ENCODE measurements around the gene EDC3.

- TF ChIP-seq, protein P1, sequence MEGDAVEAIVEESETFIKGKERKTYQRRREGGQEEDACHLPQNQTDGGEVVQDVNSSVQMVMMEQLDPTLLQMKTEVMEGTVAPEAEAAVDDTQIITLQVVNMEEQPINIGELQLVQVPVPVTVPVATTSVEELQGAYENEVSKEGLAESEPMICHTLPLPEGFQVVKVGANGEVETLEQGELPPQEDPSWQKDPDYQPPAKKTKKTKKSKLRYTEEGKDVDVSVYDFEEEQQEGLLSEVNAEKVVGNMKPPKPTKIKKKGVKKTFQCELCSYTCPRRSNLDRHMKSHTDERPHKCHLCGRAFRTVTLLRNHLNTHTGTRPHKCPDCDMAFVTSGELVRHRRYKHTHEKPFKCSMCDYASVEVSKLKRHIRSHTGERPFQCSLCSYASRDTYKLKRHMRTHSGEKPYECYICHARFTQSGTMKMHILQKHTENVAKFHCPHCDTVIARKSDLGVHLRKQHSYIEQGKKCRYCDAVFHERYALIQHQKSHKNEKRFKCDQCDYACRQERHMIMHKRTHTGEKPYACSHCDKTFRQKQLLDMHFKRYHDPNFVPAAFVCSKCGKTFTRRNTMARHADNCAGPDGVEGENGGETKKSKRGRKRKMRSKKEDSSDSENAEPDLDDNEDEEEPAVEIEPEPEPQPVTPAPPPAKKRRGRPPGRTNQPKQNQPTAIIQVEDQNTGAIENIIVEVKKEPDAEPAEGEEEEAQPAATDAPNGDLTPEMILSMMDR (IDR thresholded peaks at IDR 0.05): no peak
- TF ChIP-seq POLR2AphosphoS5 (IDR thresholded peaks at IDR 0.05): no peak
Observed at GRCh38 chr15:74683758-74684157, 12.1 kb downstream of the EDC3 start.
